Measurements from ENCODE around the gene BBLN. TPM values are rescaled to one million over a fixed set of nuclear protein-coding genes. Genes with fewer than 3 reads are reported as not detected.

Gene BBLN
- total RNA-seq, 4 donors from 2014 or later = 73.5 to 145 (median 132) TPM

GRCh38 chr9:128118472-128118857, 41.6 kb upstream of the BBLN start:
- no peak for DNase-seq
- H3K9me3 ChIP-seq = no peaks in the 10 kb centered on the region
- no peaks in the 10 kb centered on the region for H3K27me3 ChIP-seq
- H3K36me3 ChIP-seq = peaks cover 0 to 26% of the 10 kb centered on the region in 2 donors
- peaks cover 8 to 10% of the 10 kb centered on the region in 2 donors for H3K4me1 ChIP-seq
- no peak for ATAC-seq
- intact Hi-C loops (cut with DNase I; ENCODE audit: low total_unique reads) (loop anchor here (5.0 kb wide), 2 partner anchors 36 to 176 kb away; no protein-coding TSS in a partner anchor), in situ Hi-C loops (cut with MboI; ENCODE audit: low sequenced_read_pairs in 4 of 4) (loop anchor here in 3 of 4 donors (10.0 to 25.0 kb wide), 2 partner anchors 156 to 164 kb away; no protein-coding TSS in a partner anchor)
- no peak for TF ChIP-seq CTCF (IDR thresholded peaks at IDR 0.05 in 4 of 5, conservative IDR thresholded peaks at IDR 0.05 in 1 of 5)
- TF ChIP-seq POLR2A (IDR thresholded peaks at IDR 0.05) = no peak
- no peak overlapping the region for H3K4me3 ChIP-seq
- no peak overlapping the region for H3K27ac ChIP-seq

GRCh38 chr9:128118971-128119665, 40.9 kb upstream of the BBLN start:
- intact Hi-C loops (cut with DNase I; ENCODE audit: low total_unique reads) = loop anchor here (5.0 kb wide), 2 partner anchors 37 to 177 kb away; no protein-coding TSS in a partner anchor
- H3K4me3 ChIP-seq = no peak overlapping the region
- H3K36me3 ChIP-seq = peaks cover 0 to 29% of the 10 kb centered on the region in 2 donors
- TF ChIP-seq POLR2A (IDR thresholded peaks at IDR 0.05) (no peak), CTCF (IDR thresholded peaks at IDR 0.05 in 4 of 5, conservative IDR thresholded peaks at IDR 0.05 in 1 of 5) (no peak)
- in situ Hi-C loops (cut with MboI; ENCODE audit: low sequenced_read_pairs in 4 of 4) = loop anchor here in 3 of 4 donors (10.0 to 25.0 kb wide), 2 partner anchors 157 to 164 kb away; no protein-coding TSS in a partner anchor
- DNase-seq (peak in 1 of 2 donors; percentile 66), ATAC-seq (peak in 1 of 2 donors; percentile 31)
- no peaks in the 10 kb centered on the region for H3K27me3 ChIP-seq
- H3K9me3 ChIP-seq = no peaks in the 10 kb centered on the region
- H3K4me1 ChIP-seq = peaks cover 8 to 10% of the 10 kb centered on the region in 2 donors
- H3K27ac ChIP-seq = peak overlapping the region in 2 of 4 donors; percentile 33 to 57

- Histone ChIP-seq H3K4me1 (peaks cover 11% of the 10 kb centered on the region in 2 donors), H3K27me3 (no peaks in the 10 kb centered on the region), H3K27ac (peak overlapping the region in 1 of 4 donors; percentile 57), H3K36me3 (peaks cover 0 to 38% of the 10 kb centered on the region in 2 donors), H3K9me3 (no peaks in the 10 kb centered on the region), H3K4me3 (no peak overlapping the region)
- intact Hi-C loops (cut with DNase I; ENCODE audit: low total_unique reads) (no loop called here), in situ Hi-C loops (cut with MboI; ENCODE audit: low sequenced_read_pairs in 4 of 4) (loop anchor here in 2 of 4 donors (25.0 kb wide), 1 partner anchor 158 kb away; no protein-coding TSS in a partner anchor)
- no peak for ATAC-seq
- TF ChIP-seq CTCF (IDR thresholded peaks at IDR 0.05 in 4 of 5, conservative IDR thresholded peaks at IDR 0.05 in 1 of 5) (no peak), POLR2A (IDR thresholded peaks at IDR 0.05) (no peak)
- peak in 1 of 2 donors; percentile 23 for DNase-seq
Observed at GRCh38 chr9:128120061-128120740, 39.9 kb upstream of the BBLN start.

GRCh38 chr9:128120741-128121465, 39.2 kb upstream of the BBLN start:
- H3K27ac ChIP-seq = peak overlapping the region in 3 of 4 donors; percentile 33 to 57 (median 42)
- TF ChIP-seq POLR2A (IDR thresholded peaks at IDR 0.05) (no peak), CTCF (IDR thresholded peaks at IDR 0.05 in 4 of 5, conservative IDR thresholded peaks at IDR 0.05 in 1 of 5) (no peak)
- in situ Hi-C loops (cut with MboI; ENCODE audit: low sequenced_read_pairs in 4 of 4) = loop anchor here in 2 of 4 donors (25.0 kb wide), 1 partner anchor 159 kb away; no protein-coding TSS in a partner anchor
- ATAC-seq = no peak
- peaks cover 0 to 38% of the 10 kb centered on the region in 2 donors for H3K36me3 ChIP-seq
- intact Hi-C loops (cut with DNase I; ENCODE audit: low total_unique reads) = no loop called here
- no peaks in the 10 kb centered on the region for H3K9me3 ChIP-seq
- H3K4me3 ChIP-seq = no peak overlapping the region
- no peaks in the 10 kb centered on the region for H3K27me3 ChIP-seq
- H3K4me1 ChIP-seq = peaks cover 18% of the 10 kb centered on the region in 2 donors
- DNase-seq = peak in 1 of 2 donors; percentile 59
